ENCODE measurements around the gene ZNF536.

Gene ZNF536

DNA sequence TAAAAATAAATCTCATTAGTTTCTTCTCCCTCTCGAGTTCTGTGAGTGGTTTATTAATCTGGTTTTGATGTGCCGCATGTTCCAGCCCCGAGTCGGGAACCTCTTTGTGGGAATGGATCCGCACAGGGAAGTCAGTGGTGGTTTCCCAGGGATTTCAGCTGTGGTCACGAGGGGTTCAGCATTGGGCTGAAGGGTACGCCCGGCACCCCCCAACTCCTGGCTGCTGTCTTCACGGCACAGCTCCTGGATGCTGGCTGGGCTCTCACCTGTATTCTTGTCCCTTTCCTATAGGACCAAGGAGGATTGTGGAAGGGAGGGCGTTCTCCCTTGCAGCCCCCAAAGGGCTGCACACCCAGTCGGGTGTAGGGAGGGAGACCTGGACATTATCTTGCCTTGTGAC, 167.8 kb downstream of the ZNF536 start:
- DNase-seq = no peak

DNA sequence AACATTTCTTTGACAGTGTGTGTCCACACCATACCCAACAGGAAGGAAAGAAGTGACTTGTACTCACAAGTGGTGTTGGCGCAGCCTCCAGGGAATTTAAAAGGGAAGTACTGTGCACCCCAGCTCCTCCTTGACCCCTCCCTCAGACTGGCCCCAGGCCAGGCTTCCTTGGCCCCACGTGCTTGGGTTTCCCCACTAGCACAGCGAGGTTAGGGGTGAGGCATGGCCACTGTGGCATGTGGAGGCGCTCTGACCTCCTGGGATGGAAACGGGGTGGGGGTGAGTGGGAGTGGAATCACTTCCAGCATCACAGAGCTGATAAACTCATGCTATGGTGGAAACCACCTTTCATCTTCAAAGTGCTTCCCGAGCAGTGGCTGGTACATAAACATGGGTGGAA, 168.6 kb downstream of the ZNF536 start:
- no peak for DNase-seq

DNA sequence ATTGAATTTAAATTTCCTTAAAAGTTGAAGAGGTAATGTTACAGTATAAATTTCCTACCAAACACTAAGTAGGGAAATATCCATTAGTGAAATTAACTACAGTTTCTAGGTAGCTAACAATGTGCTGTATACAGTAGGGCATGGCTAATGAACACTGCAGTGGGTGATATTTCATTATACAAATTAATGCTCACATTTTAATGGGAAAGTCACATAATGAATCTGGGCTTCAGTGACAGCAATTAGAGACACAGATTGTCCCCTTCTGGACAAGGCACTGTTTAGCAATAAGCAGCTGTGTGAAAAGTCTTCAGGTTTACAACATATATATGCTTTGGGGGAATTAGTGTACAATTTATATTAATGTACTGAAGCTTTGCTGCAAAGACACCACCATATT, 169.4 kb downstream of the ZNF536 start:
- no peak for DNase-seq

DNA sequence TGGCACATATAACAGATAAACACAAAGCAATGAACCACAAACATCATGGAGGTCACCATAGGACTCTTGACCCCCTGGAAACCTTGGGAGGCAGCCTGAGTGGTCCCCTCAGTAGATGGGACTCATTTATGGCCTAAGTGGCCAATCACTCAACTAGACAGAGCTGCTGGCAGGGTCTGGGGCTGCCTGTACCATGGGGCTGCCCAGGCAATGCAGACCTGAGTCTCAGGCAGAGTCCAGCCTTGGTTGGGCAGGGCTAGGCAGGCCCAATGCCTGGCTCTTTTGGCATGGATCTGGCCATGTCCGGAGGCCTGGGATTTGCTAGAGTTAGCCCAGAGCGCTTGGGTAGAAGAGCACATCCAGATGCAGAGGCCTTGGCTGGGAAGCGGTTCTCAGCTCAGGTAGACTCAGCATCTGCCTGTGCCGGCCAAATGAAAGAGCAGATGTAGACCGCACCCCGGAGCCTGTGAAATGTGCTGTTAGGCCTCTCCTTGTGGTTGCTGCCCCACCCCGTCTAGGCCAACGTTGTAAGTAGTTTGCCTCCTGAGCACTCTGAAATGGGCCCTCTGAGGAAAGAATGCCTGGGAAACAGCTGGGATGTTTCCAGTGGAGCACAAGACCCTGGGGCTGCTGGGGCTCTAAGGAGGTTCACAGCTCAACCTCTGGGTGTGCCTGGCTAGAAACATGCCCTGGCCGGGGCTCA, 171.2 kb downstream of the ZNF536 start:
- no peak for DNase-seq

DNA sequence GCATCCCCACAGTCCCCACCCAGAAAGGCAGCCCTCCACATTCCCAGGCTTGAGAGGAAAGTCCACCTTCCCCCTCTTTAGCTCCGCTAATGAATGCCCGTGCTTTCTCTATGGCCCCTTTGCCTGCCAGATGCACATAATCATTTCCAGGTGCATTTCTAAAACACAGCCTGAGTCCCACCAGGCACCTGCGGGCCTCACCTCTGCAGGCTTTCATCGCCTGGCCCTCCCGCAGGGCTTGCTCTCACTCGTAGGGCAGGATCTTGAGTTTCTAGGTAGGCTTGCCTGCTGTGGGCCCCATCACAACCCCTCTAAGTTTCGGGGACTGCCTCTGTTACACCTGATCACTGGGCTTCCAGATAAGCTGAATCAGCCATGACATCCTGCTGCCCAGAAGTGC, 173.6 kb downstream of the ZNF536 start:
- no peak for DNase-seq

DNA sequence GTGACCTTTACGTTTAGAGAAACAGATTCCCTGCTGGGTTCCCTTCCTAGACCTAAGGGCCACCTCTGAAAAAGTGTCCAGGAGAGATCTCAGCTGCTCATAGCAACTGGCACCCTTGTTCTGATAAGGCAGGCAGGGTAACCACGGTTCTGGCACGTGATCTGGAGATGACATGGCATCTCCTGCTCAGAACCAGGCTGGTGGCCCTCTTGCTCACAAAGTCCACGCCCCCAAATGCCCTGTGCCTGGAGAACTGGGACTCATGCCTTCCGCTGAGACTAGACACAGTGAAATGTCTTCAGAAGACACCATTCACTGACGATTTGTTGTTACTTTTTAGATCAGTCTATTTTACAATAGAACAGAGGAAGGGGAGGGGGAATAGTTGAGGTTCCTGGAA, 174.1 kb downstream of the ZNF536 start:
- DNase-seq = no peak

DNA sequence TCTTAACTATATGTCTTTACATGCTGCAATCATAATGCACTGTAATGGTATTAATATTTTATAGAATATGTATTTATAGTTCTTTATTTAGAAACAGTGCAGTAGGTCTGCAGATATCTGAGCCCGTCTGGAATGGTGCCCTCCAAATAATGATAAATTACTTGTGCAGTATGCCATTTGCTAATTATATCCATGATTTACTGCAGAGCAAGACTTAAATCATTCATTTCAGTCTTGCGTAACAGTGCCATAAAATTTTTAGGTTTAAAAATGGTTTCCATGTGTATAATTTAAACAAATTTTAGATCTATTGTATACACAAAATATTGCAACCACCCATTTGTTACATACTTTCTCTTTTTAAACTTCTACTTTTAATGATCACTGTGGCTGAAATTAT, 175.1 kb downstream of the ZNF536 start:
- no peak for DNase-seq

DNA sequence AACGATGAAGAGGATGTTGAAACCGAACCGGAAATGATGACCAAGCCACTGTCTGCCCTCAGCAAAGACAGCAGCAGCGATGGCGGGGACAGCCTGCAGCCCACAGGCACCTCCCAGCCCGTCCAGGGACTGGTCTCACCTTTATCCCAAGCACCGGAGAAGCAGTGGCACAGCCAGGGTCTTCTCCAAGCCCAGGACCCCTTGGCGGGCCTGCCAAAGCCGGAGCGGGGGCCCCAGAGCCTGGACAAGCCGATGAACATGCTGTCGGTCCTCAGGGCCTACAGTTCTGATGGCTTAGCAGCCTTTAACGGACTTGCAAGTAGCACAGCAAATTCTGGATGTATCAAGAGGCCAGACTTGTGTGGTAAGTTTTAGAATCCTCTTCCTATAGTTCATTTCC, 177.0 kb downstream of the ZNF536 start:
- no peak for DNase-seq

DNA sequence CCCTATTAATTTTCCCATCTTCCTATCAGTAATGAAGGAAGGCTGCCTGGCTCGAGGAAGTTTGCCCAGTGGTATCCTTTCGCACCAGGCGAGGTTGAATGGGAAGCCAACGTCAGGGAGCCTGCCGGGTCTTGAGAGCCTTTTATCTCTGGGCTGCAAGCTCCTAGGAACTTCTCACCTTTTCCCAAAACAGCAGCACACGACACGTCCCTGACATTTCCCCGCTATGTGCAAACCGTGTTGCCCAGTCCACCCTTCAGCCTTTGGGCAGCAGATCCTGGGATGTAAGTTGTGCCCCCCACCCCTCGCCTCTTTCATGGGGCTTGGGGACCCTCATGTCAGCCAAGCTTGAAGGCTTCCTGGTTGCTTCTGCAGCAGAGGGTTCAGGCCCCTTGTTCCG, 179.1 kb downstream of the ZNF536 start:
- DNase-seq = no peak

DNA sequence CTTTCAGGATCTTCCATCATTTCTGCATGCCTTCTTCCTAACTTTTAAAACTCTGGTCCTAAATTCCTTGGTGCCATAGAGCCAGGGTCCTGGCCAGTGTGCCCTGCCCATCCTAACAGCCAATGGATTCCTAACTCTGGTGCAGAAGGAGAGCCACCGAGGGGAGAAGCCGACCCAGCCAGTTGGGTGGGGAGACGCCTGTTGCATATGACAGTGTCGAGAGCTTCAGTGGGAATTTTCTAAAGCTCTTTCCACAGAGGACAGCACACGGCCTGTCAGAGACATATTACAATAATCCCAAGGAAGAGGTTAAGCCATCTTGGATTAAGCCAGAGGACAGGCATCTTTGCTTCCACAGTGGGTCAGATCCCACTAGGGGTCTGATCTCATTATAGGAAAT, 180.4 kb downstream of the ZNF536 start:
- DNase-seq = no peak

DNA sequence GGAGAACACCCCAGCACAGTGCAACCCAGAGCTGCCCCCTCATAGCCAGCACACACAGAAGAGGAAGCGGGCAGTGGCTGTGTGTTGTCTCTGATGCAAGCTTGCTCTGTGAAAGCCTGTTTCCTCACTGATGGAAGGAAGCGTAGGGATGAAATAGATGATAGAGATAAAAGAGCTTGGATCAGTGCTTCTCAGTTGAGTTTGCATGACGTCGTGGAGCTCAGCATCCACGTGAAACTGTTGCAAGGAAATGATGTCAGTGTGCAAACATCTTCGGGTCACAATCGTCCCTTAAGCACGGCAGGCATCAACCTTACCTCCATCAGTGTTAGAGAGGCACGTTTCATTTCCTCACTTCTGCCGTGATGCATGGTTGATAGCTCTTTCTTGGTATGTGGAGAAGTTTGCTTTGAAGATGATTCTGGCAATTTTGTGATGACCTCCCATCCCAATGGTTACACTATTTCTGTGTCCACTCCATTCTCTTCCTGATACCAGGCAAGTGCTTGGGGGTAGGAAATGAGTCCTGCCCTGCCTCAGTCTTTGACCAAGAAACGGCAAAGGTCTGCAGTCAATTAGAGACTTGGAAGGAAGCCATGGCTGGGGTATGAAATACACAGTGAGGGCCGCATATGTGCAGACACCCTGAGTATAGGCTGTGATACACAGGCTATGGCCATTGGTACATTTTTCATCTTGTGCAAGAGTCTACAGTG, 183.0 kb downstream of the ZNF536 start:
- DNase-seq = no peak

DNA sequence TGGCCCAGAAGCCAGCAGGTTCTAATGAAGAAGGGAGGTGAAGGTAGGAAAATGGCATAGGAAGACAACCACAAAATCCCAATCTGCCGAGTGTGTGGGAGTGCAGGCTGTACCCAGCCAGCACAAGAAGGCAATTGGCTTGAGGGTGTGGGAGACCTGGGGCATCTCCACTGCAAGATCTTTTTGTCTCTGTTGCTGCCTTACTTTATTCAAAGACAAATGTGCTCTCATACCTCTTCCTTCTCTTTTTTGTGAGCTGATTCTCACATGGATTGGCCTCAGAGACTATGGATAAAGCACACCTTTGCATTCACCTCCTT, 183.6 kb downstream of the ZNF536 start:
- no peak for DNase-seq

DNA sequence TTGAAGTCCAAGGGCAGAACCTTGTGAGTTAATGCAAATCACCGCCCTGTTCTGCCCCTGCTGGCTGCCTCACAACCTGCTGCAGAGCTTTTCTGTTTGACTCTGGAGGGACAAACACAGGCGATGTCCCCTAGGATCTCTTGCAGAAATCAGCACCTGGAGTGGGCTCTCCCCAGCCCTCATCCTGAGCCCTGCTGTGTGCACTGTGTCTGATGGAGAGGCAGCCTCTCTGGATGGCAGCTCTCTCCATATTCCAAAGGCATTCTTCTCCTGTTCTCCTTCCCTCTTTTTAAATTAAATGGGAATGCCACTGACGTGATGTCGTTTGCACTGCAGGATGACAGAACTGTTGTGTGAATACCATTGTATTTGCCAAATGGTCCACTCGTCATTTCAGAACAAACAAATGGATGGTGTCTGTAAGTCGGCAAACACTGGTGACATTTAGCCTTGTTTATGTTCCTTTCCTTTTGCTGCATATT, 184.1 kb downstream of the ZNF536 start:
- no peak for DNase-seq

DNA sequence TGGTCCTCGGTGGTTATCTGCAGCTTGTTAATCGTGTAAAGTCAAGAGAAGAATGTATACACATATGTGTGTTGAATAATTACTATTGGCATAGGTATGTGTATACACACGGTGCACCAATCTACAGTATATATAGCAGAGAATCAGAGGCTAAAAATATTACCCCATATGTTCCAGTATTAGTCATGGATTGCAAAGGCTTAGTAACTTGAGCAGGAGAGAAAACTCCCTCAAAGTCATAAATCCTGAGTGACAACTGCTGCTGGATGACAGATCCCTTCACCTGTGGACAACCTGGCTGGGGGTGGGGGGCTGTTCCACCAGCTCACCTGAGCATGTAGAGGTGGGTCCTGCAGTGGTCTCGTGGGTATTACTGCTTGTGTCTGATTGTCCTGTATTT, 185.0 kb downstream of the ZNF536 start:
- no peak for DNase-seq

DNA sequence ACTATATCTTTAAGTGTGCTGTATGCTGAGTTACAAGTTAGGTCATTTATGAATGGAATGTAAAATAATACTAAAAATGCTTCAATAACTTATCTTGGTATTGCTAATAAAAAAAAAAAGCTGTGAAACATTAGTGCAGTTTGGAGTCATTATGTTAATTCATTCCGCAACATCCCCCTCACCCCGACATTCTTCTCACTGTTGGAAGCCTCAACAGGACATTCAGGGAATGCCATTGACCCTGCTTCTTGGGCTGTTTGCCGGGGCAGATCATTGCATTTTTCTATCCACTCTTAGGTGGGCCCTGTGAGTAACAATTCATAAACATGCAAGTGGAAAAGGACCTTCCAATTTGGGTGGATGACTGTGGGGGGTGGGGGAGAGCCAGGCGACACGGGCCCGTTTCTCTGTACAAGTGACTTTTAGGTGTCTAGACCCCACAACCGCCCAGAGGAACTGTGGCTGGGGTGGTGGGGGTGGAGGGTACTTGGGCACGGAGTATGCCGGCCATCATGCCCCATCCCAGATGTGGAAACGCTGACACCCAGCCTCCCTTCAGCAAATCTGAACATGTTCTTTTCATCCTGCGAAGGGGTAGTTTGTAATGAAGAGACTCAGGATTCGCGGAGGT, 185.9 kb downstream of the ZNF536 start:
- DNase-seq = no peak

DNA sequence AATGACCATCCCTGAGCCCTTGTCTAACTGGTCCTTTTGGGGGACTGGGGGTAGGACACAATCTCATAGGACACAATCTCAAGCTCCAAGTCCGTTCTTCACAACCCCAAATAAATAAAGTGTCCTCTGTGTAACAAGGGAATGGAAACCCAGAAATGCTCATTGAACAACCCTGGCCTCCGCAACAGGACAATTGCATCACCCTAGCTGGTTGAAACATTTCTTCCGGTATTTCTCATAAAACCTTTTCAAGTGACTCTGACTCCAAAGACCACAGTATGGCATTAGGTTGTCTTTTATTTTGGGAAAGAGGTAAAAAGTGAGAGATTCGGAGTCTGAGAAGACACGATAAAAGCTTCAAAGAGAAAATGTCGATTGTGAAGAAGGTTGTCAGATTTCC, 186.6 kb downstream of the ZNF536 start:
- no peak for DNase-seq

DNA sequence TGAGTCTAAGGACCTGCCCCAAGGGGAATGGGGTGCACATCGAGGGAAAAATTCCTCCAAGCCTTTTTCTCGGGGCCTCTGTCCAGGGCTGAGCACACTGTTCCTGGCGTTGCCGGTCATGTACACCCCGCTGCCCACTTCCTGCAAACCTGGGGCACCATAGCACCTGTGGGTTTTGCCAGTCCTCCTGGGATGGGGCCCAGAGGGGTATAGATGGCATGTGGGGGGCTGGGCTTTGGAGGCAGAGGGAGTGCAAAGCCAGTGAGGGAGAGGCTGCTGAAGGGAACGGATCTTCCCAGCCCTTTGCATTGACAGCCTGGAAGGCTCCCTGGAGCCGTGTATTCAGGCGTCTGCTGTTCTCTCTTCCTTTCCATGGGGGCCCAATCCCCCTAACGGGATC, 187.3 kb downstream of the ZNF536 start:
- DNase-seq = no peak

DNA sequence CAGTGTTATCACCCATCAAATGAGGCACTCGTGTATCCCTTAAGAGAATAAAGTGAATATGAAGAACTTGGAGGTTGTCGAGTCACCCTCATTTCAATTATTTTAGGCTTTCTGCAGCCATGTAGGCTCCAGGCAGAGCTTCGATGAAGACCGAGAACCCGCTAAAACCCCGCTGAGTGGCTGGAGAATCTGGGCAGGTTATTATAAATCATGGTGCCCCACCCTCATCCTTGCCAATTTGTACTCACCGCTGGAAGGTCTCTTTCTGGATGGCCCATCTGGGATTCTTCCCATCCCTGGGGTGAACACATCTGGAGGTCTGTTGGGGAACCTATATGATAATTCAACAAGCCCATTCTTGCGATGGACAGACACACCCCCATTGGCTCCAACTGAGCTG, 190.8 kb downstream of the ZNF536 start:
- no peak for DNase-seq

DNA sequence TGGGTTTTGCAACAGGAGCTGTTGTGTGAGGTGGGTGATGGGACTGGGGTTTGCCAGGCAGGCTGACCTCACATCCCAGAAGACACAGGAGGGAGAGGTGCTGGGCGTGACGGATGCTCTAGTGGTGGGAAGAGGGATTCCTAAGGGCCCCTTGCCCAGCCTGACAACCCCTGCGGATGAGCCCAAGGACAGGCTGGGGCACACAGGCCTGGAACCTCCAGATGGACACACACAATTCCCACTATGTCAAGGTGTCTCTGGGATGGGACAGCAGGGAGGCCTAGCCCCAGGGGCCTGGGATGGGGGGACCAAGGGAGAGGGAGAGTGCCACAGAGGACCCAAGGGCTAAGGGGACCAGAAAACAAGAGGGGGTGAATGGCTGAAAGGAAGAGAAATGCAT, 191.5 kb downstream of the ZNF536 start:
- no peak for DNase-seq

DNA sequence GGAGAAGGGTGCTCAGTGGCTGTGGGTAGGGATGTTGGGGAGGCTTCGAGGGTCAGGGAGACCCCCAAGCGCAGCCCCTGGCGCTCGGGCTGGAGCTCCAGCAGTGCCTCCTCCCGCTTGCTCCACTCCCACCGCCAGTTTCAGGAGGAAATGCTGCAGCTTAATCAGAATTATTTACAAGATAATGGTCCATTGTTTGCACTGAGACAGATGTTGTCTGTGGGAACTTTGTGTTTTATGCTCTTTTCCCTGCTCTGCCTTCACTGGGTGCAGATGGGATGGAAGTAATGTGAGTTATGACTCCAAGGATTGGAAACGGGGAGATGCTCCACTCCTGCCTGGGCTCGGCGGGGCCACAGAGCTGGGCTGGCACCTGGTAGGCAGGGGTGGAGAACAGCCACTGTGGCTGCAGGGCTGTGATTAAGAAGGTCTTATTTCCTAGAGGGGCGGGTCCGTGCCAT, 192.4 kb downstream of the ZNF536 start:
- no peak for DNase-seq

DNA sequence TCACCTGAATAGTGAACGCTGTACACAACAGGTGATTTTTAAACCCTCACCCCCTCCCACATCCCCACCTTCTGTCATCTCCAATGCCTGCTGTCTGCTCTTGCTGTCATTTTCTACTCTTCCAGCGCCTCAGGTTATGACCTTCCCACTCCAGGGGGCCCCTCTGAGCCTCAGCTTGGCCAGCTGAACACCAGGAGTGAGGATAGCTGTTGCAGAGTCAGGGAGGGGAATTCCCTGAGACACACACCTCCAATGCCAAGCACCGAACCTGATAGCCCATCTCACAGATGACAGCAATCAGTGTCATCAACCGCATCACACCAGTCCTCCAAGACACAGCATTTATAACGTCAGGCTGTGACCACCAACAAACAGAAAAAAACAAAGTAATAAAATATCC, 193.5 kb downstream of the ZNF536 start:
- no peak for DNase-seq

DNA sequence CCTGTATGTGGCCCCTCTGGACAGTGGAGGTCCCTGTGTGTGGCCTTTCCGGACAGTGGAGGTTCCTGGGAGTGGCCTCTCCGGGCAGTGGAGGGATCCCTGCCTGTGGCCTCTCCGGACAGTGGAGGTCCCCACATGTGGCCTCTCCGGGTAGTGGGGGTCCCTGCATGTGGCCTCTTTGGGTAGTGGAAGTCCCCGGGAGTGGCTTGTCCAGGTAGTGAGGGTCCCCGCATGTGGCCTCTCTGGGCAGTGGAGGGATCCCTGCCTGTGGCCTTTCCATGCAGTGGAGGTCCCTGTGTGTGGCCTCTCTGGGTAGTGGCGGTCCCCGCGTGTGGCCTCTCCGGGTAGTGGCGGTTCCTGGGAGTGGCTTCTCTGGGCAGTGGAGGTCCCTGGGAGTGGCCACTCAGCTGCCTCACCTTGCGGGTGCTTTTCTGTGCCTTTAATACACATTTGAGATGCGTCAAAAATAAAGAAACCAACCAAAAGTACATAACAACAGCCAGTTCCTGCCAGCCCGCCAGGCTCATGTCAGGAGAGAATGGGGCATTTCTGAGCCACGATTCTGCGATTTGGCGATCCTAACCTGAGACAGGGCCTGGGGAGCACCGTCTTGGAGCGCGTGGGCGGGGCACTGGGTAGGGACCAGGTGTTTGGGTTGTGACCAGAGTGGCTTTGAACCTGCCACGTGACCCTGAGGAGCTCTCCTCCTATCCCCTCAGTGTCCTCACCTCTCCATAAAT, 194.7 kb downstream of the ZNF536 start:
- DNase-seq = no peak

DNA sequence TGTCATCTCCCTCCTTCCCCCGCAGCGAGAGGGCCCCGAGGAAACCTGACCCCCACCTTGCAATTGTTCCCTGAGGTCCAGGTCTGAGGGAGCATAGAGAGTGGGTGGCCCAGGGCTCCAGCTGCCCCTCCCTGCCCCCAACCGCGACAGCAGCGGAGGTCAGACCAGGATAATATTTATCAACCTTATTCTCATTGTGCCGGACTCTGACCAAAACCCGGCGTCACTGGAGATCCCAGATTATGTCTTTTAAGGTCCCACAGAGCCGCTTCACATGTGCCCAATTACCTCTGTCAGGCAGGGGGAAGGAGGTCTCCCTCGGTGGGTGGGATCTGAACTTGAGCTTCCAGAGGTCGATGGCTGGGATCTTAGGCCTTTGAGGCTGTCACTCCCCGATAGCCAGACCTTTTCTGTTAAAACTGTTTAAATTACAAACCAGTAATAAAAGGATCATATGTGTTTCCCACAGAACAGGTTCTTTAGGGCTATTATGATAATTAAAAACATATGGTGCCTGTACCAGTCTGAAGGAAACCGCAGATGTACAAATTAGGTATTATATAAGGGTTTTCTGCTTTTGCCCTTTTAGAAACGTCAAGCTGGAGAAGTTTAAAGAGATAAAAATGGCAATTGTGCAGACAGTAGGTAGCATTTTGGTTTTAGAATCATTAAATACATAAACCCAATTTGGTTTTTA, 195.5 kb downstream of the ZNF536 start:
- no peak for DNase-seq

All from T1000 (cell line).